ENCODE data around the gene CACNA2D2. TPM values are rescaled to one million over a fixed set of nuclear protein-coding genes. Genes with fewer than 3 reads are reported as not detected.

CACNA2D2 gene
- total and polyA plus RNA-seq, 2 of the 13 experiments (the other 11 are each of a cell fraction or from before 2014, with no cell fraction given): not detected

DNA sequence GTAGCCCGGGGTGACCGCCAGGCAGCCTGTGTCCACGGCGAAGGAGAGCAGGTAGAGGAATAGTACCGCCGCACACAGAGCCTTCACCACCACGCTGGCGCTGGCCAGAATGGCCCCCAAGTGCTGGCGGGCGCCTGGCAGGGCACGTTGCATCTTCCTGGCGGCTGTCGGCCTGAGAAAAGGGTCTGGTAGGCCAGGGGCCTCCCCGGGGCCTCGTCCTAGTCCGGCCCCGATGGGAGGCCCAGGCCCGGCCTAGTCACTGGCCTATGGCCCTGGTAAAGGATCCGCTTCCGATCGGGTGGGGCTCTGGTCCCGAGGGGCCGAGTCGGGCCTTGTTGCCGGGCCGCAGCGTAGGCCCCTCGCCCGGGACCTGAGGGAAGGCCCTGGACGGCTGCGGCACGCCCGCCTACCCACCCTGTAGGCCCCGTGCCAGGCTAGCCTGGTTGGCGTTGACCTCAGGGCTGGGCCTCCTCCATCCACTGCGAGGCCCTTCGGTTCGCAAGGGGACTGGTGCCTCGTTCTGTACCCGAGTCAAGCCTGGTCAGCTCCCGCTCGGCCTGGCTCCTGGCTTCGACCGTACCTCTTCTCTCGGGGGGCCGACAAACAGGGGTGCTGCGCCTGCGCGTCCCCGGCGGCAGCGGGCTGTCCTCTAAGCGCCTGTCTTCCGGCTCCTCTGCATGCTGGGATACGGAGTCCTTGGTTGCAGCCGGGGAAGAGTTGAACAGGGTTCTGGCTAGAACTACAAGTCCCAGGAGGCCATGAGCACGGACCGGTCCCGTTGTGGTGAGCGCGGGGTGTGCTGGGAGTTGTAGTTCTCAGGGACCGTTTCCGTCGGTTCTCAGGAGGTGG, 144.3 kb downstream of the CACNA2D2 start, which contains the start of gene TMEM115 (continued):
- TF ChIP-seq, protein P1, sequence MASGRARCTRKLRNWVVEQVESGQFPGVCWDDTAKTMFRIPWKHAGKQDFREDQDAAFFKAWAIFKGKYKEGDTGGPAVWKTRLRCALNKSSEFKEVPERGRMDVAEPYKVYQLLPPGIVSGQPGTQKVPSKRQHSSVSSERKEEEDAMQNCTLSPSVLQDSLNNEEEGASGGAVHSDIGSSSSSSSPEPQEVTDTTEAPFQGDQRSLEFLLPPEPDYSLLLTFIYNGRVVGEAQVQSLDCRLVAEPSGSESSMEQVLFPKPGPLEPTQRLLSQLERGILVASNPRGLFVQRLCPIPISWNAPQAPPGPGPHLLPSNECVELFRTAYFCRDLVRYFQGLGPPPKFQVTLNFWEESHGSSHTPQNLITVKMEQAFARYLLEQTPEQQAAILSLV (CRISPR knock-in tag; IDR thresholded peaks at IDR 0.05; ENCODE audit: borderline replicate concordance): 0 out of 2 replicates have a peak, but pooled peaks have one; percentile 51
- TF ChIP-seq ZNF83 (CRISPR knock-in tag; IDR thresholded peaks at IDR 0.05; ENCODE audit: borderline replicate concordance): no peak
- peak; percentile 26; the same call in 1 of the 2 replicates for TF ChIP-seq FOSL2 (CRISPR knock-in tag; IDR thresholded peaks at IDR 0.05)
- TF ChIP-seq, protein P2, sequence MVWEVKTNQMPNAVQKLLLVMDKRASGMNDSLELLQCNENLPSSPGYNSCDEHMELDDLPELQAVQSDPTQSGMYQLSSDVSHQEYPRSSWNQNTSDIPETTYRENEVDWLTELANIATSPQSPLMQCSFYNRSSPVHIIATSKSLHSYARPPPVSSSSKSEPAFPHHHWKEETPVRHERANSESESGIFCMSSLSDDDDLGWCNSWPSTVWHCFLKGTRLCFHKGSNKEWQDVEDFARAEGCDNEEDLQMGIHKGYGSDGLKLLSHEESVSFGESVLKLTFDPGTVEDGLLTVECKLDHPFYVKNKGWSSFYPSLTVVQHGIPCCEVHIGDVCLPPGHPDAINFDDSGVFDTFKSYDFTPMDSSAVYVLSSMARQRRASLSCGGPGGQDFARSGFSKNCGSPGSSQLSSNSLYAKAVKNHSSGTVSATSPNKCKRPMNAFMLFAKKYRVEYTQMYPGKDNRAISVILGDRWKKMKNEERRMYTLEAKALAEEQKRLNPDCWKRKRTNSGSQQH (CRISPR knock-in tag; IDR thresholded peaks at IDR 0.05; ENCODE audit: low read depth): 0 out of 2 replicates have a peak, but pooled peaks have one; percentile 58
- TF ChIP-seq SOX13 (IDR thresholded peaks at IDR 0.05): no peak
- no peak for TF ChIP-seq SOX13 (CRISPR knock-in tag; conservative IDR thresholded peaks at IDR 0.05 in 1 of 2, IDR thresholded peaks at IDR 0.05 in 1 of 2)
- peak; percentile 69 for TF ChIP-seq PITX1 (CRISPR knock-in tag; IDR thresholded peaks at IDR 0.05)
- TF ChIP-seq, protein P3, sequence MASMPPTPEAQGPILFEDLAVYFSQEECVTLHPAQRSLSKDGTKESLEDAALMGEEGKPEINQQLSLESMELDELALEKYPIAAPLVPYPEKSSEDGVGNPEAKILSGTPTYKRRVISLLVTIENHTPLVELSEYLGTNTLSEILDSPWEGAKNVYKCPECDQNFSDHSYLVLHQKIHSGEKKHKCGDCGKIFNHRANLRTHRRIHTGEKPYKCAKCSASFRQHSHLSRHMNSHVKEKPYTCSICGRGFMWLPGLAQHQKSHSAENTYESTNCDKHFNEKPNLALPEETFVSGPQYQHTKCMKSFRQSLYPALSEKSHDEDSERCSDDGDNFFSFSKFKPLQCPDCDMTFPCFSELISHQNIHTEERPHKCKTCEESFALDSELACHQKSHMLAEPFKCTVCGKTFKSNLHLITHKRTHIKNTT (CRISPR knock-in tag; IDR thresholded peaks at IDR 0.05): no peak
- TF ChIP-seq ZNF33A (CRISPR knock-in tag; IDR thresholded peaks at IDR 0.05; ENCODE audit: borderline replicate concordance): no peak
- 0 out of 2 replicates have a peak, but pooled peaks have one; percentile 37 for TF ChIP-seq RXRB (CRISPR knock-in tag; IDR thresholded peaks at IDR 0.05; ENCODE audit: borderline replicate concordance)
- peak; percentile 13; the same call in 1 of the 2 replicates for TF ChIP-seq FOXO1 (CRISPR knock-in tag; IDR thresholded peaks at IDR 0.05)
- no peak for TF ChIP-seq ZNF720 (CRISPR knock-in tag; IDR thresholded peaks at IDR 0.05)
- TF ChIP-seq ZNF605 (CRISPR knock-in tag; IDR thresholded peaks at IDR 0.05): peak; percentile 92
- peak; percentile 51; the same call in 1 of the 2 replicates for TF ChIP-seq NFYB (CRISPR knock-in tag; IDR thresholded peaks at IDR 0.05)
- TF ChIP-seq, protein P4, sequence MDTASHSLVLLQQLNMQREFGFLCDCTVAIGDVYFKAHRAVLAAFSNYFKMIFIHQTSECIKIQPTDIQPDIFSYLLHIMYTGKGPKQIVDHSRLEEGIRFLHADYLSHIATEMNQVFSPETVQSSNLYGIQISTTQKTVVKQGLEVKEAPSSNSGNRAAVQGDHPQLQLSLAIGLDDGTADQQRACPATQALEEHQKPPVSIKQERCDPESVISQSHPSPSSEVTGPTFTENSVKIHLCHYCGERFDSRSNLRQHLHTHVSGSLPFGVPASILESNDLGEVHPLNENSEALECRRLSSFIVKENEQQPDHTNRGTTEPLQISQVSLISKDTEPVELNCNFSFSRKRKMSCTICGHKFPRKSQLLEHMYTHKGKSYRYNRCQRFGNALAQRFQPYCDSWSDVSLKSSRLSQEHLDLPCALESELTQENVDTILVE (CRISPR knock-in tag; IDR thresholded peaks at IDR 0.05): peak; percentile 88
- TF ChIP-seq, protein P5, sequence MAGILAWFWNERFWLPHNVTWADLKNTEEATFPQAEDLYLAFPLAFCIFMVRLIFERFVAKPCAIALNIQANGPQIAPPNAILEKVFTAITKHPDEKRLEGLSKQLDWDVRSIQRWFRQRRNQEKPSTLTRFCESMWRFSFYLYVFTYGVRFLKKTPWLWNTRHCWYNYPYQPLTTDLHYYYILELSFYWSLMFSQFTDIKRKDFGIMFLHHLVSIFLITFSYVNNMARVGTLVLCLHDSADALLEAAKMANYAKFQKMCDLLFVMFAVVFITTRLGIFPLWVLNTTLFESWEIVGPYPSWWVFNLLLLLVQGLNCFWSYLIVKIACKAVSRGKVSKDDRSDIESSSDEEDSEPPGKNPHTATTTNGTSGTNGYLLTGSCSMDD (CRISPR knock-in tag; IDR thresholded peaks at IDR 0.05): no peak
- TF ChIP-seq ZNF383 (CRISPR knock-in tag; IDR thresholded peaks at IDR 0.05; ENCODE audit: borderline replicate concordance): peak; percentile 64; the same call in 1 of the 2 replicates
- TF ChIP-seq ZFP41 (CRISPR knock-in tag; IDR thresholded peaks at IDR 0.05; ENCODE audit: borderline replicate concordance): peak; percentile 58; the same call in 1 of the 2 replicates
- TF ChIP-seq PPARG (CRISPR knock-in tag; conservative IDR thresholded peaks at IDR 0.05): no peak

Measured in HepG2 (cell line).